Measurements from ENCODE around the gene THTPA.
A peak's percentile ranks its signal among the peaks of the same experiment; 100 is the strongest.

THTPA gene

GRCh38 chr14:23551266-23552028, 4.6 kb upstream of the THTPA start, which contains the start of gene ZFHX2:
ZFHX2 (minus strand) TSS chr14:23551765; CDS start chr14:23535325, 16,440 bp downstream.
- TF ChIP-seq SIN3A (IDR thresholded peaks at IDR 0.05; ENCODE audit: borderline replicate concordance, insufficient read depth, low read length): no peak
- TF ChIP-seq TAF1 (IDR thresholded peaks at IDR 0.05; ENCODE audit: borderline replicate concordance, insufficient read depth, low read length): no peak
- peak; percentile 46; the same call in 1 of the 2 replicates for TF ChIP-seq POLR2AphosphoS5 (IDR thresholded peaks at IDR 0.05; ENCODE audit: low read depth, low read length)

DNA sequence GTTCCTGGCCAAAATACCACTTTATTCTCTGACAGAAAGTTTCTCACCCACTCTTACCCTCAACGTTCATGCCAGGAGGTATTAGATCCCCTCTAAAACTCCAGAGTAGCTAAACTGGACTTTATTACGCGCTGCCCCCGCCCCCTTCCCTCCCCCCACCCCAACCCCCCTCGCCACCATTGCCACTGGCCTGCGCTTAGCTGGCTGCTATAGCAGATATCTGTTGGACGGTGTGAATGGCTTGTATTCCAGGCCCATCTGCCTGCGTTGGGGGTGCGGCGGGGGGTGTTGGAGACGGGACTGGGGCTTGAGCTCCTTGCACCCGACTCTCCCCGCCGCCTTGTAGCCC, 564 bp upstream of the THTPA start:
- TF ChIP-seq SIN3A (IDR thresholded peaks at IDR 0.05; ENCODE audit: borderline replicate concordance, insufficient read depth, low read length) (no peak), TAF1 (IDR thresholded peaks at IDR 0.05; ENCODE audit: borderline replicate concordance, insufficient read depth, low read length) (no peak), POLR2AphosphoS5 (IDR thresholded peaks at IDR 0.05; ENCODE audit: low read depth, low read length) (no peak), FOXP2 (optimal IDR thresholded peaks at IDR 0.05; ENCODE audit: borderline replicate concordance, extremely low read depth, extremely low read length, insufficient read depth) (no peak)
- TF ChIP-seq, protein P1, sequence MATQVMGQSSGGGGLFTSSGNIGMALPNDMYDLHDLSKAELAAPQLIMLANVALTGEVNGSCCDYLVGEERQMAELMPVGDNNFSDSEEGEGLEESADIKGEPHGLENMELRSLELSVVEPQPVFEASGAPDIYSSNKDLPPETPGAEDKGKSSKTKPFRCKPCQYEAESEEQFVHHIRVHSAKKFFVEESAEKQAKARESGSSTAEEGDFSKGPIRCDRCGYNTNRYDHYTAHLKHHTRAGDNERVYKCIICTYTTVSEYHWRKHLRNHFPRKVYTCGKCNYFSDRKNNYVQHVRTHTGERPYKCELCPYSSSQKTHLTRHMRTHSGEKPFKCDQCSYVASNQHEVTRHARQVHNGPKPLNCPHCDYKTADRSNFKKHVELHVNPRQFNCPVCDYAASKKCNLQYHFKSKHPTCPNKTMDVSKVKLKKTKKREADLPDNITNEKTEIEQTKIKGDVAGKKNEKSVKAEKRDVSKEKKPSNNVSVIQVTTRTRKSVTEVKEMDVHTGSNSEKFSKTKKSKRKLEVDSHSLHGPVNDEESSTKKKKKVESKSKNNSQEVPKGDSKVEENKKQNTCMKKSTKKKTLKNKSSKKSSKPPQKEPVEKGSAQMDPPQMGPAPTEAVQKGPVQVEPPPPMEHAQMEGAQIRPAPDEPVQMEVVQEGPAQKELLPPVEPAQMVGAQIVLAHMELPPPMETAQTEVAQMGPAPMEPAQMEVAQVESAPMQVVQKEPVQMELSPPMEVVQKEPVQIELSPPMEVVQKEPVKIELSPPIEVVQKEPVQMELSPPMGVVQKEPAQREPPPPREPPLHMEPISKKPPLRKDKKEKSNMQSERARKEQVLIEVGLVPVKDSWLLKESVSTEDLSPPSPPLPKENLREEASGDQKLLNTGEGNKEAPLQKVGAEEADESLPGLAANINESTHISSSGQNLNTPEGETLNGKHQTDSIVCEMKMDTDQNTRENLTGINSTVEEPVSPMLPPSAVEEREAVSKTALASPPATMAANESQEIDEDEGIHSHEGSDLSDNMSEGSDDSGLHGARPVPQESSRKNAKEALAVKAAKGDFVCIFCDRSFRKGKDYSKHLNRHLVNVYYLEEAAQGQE (IDR thresholded peaks at IDR 0.05; ENCODE audit: insufficient read depth in 1 of 2, low read depth in 2 of 2, low read length in 2 of 2): no peak

DNA sequence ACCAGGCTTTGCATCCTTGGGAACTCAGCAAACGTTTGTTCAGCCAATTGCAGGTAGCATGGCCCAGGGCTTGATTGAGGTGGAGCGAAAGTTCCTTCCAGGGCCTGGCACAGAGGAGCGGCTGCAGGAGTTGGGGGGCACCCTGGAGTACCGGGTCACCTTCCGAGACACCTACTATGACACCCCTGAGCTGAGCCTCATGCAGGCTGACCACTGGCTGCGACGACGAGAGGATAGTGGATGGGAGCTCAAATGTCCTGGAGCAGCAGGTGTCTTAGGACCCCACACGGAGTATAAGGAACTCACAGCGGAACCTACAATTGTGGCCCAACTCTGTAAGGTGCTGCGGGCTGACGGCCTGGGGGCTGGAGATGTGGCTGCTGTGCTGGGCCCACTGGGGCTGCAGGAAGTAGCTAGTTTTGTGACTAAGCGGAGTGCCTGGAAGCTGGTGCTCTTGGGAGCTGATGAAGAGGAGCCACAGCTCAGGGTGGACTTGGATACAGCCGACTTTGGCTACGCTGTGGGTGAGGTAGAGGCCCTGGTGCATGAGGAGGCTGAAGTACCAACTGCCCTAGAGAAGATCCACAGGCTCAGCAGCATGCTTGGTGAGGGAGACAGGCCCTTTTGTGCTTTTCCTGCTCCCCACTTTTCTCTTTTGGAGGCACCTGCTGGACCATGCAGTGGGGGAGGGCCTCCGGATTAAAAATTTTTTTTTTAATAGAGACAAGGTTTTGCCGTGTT, 799 bp downstream of the THTPA start:
- no peak for TF ChIP-seq SIN3A (IDR thresholded peaks at IDR 0.05; ENCODE audit: borderline replicate concordance, insufficient read depth, low read length)

DNA sequence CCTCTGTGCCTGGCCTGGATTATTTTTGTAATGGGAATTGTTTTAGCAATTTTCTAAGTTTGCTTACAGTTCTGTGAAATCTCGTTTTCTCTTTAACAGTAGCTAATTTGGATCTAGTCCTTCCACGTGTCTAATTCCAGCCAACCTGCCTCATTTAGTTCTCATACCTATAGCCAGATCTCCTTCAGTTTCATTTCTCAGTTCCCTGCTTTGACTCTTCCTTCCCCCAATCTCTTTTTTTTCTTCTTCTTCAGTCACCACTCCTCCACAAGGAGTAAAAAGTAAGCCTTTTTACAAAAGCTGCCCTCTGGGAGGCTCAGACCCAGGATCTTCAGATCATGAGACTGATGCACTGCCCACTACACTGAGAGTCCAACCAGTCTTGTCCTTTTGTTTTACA, 1.4 kb downstream of the THTPA start:
- TF ChIP-seq, protein P1 (IDR thresholded peaks at IDR 0.05; ENCODE audit: insufficient read depth in 1 of 2, low read depth in 2 of 2, low read length in 2 of 2): no peak
- TF ChIP-seq POLR2AphosphoS5 (IDR thresholded peaks at IDR 0.05; ENCODE audit: low read depth, low read length): no peak
- no peak for TF ChIP-seq FOXP2 (optimal IDR thresholded peaks at IDR 0.05; ENCODE audit: borderline replicate concordance, extremely low read depth, extremely low read length, insufficient read depth)
- no peak for TF ChIP-seq TAF1 (IDR thresholded peaks at IDR 0.05; ENCODE audit: borderline replicate concordance, insufficient read depth, low read length)
- no peak for TF ChIP-seq SIN3A (IDR thresholded peaks at IDR 0.05; ENCODE audit: borderline replicate concordance, insufficient read depth, low read length)

GRCh38 chr14:23557946-23558345, 1.9 kb downstream of the THTPA start:
- TF ChIP-seq, protein P1 (IDR thresholded peaks at IDR 0.05; ENCODE audit: insufficient read depth in 1 of 2, low read depth in 2 of 2, low read length in 2 of 2): no peak
- TF ChIP-seq POLR2AphosphoS5 (IDR thresholded peaks at IDR 0.05; ENCODE audit: low read depth, low read length): no peak
- TF ChIP-seq TAF1 (IDR thresholded peaks at IDR 0.05; ENCODE audit: borderline replicate concordance, insufficient read depth, low read length): no peak
- no peak for TF ChIP-seq SIN3A (IDR thresholded peaks at IDR 0.05; ENCODE audit: borderline replicate concordance, insufficient read depth, low read length)
- no peak for TF ChIP-seq FOXP2 (optimal IDR thresholded peaks at IDR 0.05; ENCODE audit: borderline replicate concordance, extremely low read depth, extremely low read length, insufficient read depth)

Measured in PFSK-1 (cell line).